Karpas-422 (cell line): ENCODE measurements around the gene RBM7. TPM values are rescaled to one million over a fixed set of nuclear protein-coding genes. Genes with fewer than 3 reads are reported as not detected.

Experiments used
- DNase-seq: peaks from one replicate; pipeline ENCODE4 v3.0.0-alpha.2; 2015
- H2AFZ ChIP-seq: fragments of 200-600 bp; sonication (generic); 2 replicates; pipeline ENCODE4 v1.6.1; 2014; ENCODE audit warnings: antibody characterized with exemption, low read length, mixed read lengths
- H3K27ac ChIP-seq: fragments of 200-600 bp; sonication (generic); 2 replicates; pipeline ENCODE4 v1.5.1; 2014; ENCODE audit warnings: mild to moderate bottlenecking, low read length, moderate library complexity
- H3K27me3 ChIP-seq: fragments of 200-600 bp; sonication (generic); 2 replicates; pipeline ENCODE4 v1.6.1; 2014; ENCODE audit warnings: low read length, mixed read lengths
- H3K36me3 ChIP-seq: fragments of 200-600 bp; sonication (generic); 2 replicates; pipeline ENCODE4 v1.6.1; 2014; ENCODE audit warnings: low read length, mixed read lengths; ENCODE audit not compliant: insufficient read depth
- H3K4me1 ChIP-seq: fragments of 200-600 bp; sonication (generic); 2 replicates; pipeline ENCODE4 v1.6.1; 2014; ENCODE audit warnings: mild to moderate bottlenecking, low read length, mixed read lengths
- H3K4me2 ChIP-seq: fragments of 200-600 bp; sonication (generic); 2 replicates; pipeline ENCODE4 v1.6.1; 2014; ENCODE audit warnings: low read length, low read depth, mild to moderate bottlenecking; ENCODE audit not compliant: poor library complexity, severe bottlenecking
- H3K4me3 ChIP-seq: fragments of 200-600 bp; sonication (generic); 2 replicates; pipeline ENCODE4 v1.5.1; 2014; ENCODE audit warnings: mild to moderate bottlenecking, antibody characterized with exemption, low read length, mixed read lengths
- H3K79me2 ChIP-seq: fragments of 200-600 bp; sonication (generic); 2 replicates; pipeline ENCODE4 v1.6.1; 2014; ENCODE audit warnings: mild to moderate bottlenecking, low read length, mixed read lengths
- H3K9ac ChIP-seq: fragments of 200-600 bp; sonication (generic); 2 replicates; pipeline ENCODE4 v1.6.0; 2014; ENCODE audit warnings: low read length
- H3K9me2 ChIP-seq: fragments of 200-600 bp; sonication (generic), shearing (Covaris generic); replicated peaks from 2 replicates; pipeline ENCODE4 v1.6.0; 2014; ENCODE audit warnings: mild to moderate bottlenecking, low read length, moderate library complexity; ENCODE audit not compliant: insufficient read depth
- H3K9me3 ChIP-seq: fragments of 300-700, 200-600 bp; sonication (generic); 2 replicates; pipeline ENCODE4 v1.6.1; 2014; ENCODE audit warnings: low read length, mixed read lengths
- H4K20me1 ChIP-seq: fragments of 200-600 bp; sonication (generic); 2 replicates; pipeline ENCODE4 v1.6.1; 2014; ENCODE audit warnings: mild to moderate bottlenecking, antibody characterized with exemption, low read length, low read depth; ENCODE audit not compliant: insufficient read depth
- total RNA-seq: library from RNA; depleted of rRNA; stranded (reverse); fragments of >200 nt; shearing (Covaris generic); gene quantifications from 2 replicates; pipeline ENCODE4 v1.2.3, GENCODE V29; 2014; ENCODE audit warnings: low replicate concordance

The RBM7 gene
- total RNA-seq, 1 experiment from 2014 or later: 10.5 TPM

DNA sequence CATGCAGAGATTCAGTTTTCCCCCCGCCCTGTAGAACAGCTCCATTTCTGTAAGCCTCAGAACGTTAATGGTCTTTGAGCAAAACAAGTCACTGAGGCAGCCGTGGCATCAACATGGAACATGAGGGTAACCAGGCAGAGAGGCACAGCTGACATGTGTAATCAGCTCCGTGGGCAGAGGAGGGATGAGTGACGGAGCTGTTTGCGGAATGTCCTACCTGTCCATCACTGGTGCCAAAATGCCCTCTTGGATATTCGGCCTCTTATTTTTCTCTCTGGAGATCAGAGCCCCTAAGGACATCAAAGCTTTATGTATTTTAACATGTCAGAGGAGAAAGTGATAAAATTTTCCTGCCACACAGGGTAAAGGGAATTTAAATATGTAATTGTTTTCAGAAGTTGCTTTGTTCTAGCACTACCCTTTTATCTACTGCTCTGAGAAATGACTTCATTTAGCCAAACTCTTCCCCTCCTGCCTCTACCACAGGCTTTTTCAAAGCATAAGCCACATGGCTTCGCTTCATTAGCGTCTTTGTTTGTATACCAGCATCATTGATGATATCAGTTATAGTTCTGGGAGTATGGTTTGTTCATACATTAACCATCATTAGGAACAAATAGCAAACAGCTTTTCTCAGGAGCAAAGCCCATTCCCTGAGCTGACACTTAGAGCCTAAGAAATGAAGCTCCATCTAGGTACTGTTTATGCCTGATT is 33.1 kb upstream of the RBM7 start:
- Histone ChIP-seq H3K9me2 (no peaks in the 10 kb centered on the region), H3K79me2 (no peaks in the 10 kb centered on the region), H3K27ac (no peak overlapping the region), H3K27me3 (no peaks in the 10 kb centered on the region), H3K4me2 (no peak overlapping the region), H3K9ac (no peak overlapping the region), H3K4me3 (no peak overlapping the region), H3K4me1 (no peaks in the 10 kb centered on the region), H4K20me1 (no peaks in the 10 kb centered on the region), H2AFZ (no peak overlapping the region), H3K36me3 (no peaks in the 10 kb centered on the region), H3K9me3 (no peaks in the 10 kb centered on the region)
- DNase-seq: no peak

DNA sequence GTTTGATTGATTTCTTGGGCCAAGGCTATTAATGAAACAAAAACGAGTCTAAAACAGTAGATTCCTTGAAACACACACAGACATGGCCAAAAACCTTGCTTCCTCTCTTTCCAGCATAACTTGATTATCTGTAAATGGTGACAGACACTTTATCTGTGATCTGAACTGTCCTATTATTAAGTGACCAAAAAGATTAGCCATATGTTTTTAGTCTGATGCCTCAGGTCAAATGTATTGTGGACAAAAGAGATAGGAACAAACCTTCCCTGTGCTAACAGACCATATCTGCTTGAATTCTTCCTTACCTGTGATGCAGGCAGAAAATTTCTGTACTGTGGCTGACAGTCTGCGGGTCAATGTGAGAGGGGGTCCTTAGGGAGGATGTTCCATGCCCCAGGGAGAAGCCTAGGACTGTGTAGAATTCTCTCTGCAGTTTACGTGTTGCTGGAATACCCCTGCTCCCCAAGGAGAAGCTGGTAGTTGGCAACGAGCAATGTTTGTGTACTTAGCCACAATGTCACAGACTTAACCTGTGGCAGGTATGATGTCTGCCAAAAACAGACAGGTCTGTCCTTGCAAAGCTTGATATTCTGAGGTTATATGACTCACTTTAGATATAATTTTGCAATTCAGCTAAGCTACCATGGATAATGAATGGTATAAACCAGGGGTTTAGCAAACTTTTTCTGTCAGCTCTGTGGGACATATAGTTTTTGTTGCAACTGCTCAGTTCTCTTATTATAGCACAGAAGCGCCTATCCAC is 31.4 kb upstream of the RBM7 start:
- Histone ChIP-seq H3K9me3 (no peaks in the 10 kb centered on the region), H4K20me1 (no peaks in the 10 kb centered on the region), H3K4me1 (no peaks in the 10 kb centered on the region), H3K9ac (no peak overlapping the region), H3K27me3 (no peaks in the 10 kb centered on the region), H3K4me3 (no peak overlapping the region), H3K79me2 (no peaks in the 10 kb centered on the region), H2AFZ (no peak overlapping the region), H3K4me2 (no peak overlapping the region), H3K9me2 (no peaks in the 10 kb centered on the region), H3K27ac (no peak overlapping the region), H3K36me3 (no peaks in the 10 kb centered on the region)
- DNase-seq: no peak

DNA sequence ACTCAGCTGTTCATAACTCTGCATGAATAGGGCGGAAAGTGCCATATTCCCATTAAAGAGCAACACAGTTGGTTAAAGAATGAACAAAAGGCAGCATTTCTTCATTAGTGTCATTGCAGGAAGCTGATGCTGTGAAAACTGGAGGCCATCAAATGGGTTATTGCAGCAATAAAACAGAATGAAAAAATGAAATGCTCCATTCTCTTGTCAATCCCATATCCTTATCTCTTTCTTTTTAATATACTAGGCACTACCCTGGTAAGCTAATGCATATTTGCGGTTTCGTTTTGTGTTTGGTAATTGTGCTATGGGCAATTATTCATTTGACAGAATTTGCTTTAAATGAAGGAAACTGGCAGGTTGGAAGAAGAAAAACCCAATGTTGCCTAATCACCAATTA is 25.4 kb upstream of the RBM7 start:
- Histone ChIP-seq H3K9me3 (no peaks in the 10 kb centered on the region), H3K4me1 (no peaks in the 10 kb centered on the region), H4K20me1 (no peaks in the 10 kb centered on the region), H3K4me3 (no peak overlapping the region), H3K79me2 (no peaks in the 10 kb centered on the region), H3K27ac (no peak overlapping the region), H3K4me2 (no peak overlapping the region), H3K36me3 (no peaks in the 10 kb centered on the region), H3K9me2 (no peaks in the 10 kb centered on the region), H2AFZ (no peak overlapping the region), H3K27me3 (no peaks in the 10 kb centered on the region), H3K9ac (no peak overlapping the region)
- DNase-seq: no peak

DNA sequence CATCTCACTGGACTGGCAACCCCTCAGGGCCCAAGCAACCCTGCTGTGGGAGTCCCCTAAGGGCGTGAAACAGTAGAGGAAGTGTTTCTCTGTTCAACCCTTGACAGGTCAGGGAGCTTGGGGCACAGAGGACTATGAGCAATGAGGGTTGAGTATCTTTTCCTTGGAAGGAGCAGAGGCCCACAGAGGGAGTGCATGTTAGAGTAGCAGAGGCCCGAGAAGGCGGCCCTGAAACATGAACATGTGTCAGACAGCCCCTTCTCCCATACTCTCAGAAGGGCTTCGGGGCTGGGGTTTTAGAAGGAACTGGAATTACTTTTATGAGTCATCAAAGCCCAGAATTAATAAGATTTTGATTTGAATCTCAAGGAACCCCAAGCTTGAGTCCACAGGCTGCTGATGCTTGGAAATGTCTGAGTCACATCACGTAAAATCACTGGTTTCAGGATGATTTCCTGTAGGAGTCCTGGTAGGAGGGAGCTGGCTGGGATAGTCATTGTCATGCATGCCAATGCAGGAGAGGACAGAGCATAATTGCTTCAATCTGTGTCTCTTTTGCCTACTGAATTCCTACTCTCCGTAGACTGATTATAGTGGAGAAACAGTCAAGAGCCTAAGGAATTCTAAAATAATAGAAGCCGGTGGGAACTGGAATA is 22.7 kb upstream of the RBM7 start:
- no peak overlapping the region for H3K27ac ChIP-seq
- no peaks in the 10 kb centered on the region for H3K9me2 ChIP-seq
- H3K9ac ChIP-seq: no peak overlapping the region
- H3K4me3 ChIP-seq: no peak overlapping the region
- no peaks in the 10 kb centered on the region for H4K20me1 ChIP-seq
- H3K4me2 ChIP-seq: no peak overlapping the region
- no peaks in the 10 kb centered on the region for H3K36me3 ChIP-seq
- no peak for DNase-seq
- H3K9me3 ChIP-seq: no peaks in the 10 kb centered on the region
- H3K79me2 ChIP-seq: no peaks in the 10 kb centered on the region
- no peak overlapping the region for H2AFZ ChIP-seq
- H3K4me1 ChIP-seq: no peaks in the 10 kb centered on the region
- no peaks in the 10 kb centered on the region for H3K27me3 ChIP-seq

DNA sequence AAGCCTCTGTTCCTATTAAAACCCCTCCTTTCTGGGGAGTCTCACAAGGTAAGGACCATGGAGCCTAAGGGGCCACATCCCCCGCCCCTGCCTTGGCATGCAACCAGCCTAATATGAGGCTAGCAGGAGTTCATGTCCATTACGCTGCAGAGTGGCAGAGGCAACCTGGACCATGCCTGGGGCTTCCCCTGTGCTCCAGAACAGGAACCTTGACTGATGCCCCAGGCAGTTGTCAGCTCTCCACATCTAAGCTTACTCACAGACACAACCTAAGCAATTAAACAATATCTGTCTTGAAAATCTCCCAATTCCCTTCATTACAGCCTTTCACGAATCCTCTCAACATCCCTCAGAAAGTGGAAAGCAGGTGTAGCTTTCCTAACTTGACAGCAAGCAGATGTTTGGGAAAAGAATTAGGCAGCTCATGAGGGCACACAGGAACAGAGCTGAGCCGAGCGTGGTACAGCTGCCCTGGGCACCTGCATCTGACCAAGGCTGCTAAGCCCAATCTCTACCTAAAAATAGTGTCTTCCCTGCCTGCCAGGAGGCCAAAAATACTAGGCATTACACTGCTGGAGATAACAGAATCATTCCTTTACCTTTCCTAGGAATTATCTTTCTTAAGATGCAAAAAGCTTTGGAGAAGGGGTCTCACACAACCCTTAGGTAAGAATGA is 20.9 kb upstream of the RBM7 start:
- no peak overlapping the region for H3K4me3 ChIP-seq
- H3K4me1 ChIP-seq: no peaks in the 10 kb centered on the region
- no peaks in the 10 kb centered on the region for H4K20me1 ChIP-seq
- no peak overlapping the region for H3K4me2 ChIP-seq
- no peaks in the 10 kb centered on the region for H3K27me3 ChIP-seq
- H3K9me2 ChIP-seq: no peaks in the 10 kb centered on the region
- DNase-seq: no peak
- H3K27ac ChIP-seq: no peak overlapping the region
- H3K9me3 ChIP-seq: no peaks in the 10 kb centered on the region
- no peaks in the 10 kb centered on the region for H3K36me3 ChIP-seq
- H2AFZ ChIP-seq: no peak overlapping the region
- H3K79me2 ChIP-seq: no peaks in the 10 kb centered on the region
- no peak overlapping the region for H3K9ac ChIP-seq

DNA sequence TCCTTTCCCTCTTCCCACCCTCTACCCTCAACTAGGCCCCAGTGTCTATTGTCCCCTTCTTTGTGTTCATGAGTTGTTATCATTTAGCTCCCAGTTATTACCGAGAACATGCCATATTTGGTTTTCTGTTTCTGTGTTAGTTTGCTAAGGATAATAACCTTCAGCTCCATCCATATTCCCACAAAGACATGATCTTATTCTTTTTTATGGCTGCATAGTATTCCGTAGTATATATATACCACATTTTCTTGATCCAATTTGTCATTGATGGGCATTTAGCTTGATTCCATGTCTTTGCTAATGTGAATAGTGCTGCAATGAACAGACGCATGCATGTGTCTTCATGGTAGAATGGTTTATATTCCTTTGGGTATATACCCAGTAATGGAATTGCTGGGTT is 18.0 kb upstream of the RBM7 start:
- H3K9ac ChIP-seq: no peak overlapping the region
- no peaks in the 10 kb centered on the region for H3K79me2 ChIP-seq
- H3K4me3 ChIP-seq: no peak overlapping the region
- DNase-seq: no peak
- no peaks in the 10 kb centered on the region for H3K36me3 ChIP-seq
- no peaks in the 10 kb centered on the region for H3K9me2 ChIP-seq
- no peaks in the 10 kb centered on the region for H3K27me3 ChIP-seq
- no peaks in the 10 kb centered on the region for H3K9me3 ChIP-seq
- H3K27ac ChIP-seq: no peak overlapping the region
- no peak overlapping the region for H2AFZ ChIP-seq
- H4K20me1 ChIP-seq: no peaks in the 10 kb centered on the region
- no peaks in the 10 kb centered on the region for H3K4me1 ChIP-seq
- no peak overlapping the region for H3K4me2 ChIP-seq

DNA sequence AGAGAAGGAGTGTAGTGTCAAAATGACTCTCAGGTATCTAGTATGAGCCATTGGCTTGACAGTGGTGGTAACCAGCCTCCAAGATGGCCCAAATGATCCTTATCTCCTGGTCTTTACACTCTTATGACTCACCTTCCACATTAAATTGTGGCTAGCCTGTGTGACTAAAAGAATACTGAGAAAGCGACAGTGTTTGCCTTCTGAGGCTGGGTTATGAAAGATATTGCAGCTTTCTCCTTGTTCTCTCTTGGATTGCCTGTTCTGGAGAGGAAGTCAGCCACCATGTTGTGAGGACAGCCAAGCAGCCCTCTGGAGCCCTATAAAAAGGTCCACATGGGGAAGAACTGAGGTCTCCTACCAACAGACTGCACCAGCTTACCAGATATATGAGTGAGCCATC is 16.0 kb upstream of the RBM7 start:
- no peak overlapping the region for H2AFZ ChIP-seq
- H4K20me1 ChIP-seq: no peaks in the 10 kb centered on the region
- H3K4me3 ChIP-seq: no peak overlapping the region
- no peaks in the 10 kb centered on the region for H3K9me3 ChIP-seq
- H3K4me2 ChIP-seq: no peak overlapping the region
- DNase-seq: no peak
- no peak overlapping the region for H3K9ac ChIP-seq
- H3K9me2 ChIP-seq: no peaks in the 10 kb centered on the region
- H3K79me2 ChIP-seq: no peaks in the 10 kb centered on the region
- H3K27me3 ChIP-seq: no peaks in the 10 kb centered on the region
- H3K27ac ChIP-seq: no peak overlapping the region
- H3K4me1 ChIP-seq: no peaks in the 10 kb centered on the region
- H3K36me3 ChIP-seq: no peaks in the 10 kb centered on the region

DNA sequence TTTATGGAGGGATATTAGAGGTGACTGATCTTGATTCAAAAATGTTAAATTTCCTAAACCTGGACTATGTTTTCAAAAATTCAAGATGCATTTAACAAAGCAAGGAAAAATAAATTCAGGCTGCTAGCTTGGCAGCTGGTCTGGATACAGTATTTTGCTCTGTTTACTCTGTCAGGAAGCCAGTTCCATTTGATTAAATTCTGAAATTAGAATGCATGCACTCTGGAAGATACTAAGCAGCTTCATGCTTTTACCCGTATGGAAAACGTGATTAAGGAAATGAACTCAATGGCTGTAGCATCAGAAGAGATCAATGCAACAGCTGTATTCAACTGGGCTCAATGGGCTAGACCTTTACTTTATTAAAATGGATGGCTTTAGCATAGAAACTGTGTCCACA is 14.3 kb upstream of the RBM7 start:
- H3K9ac ChIP-seq: no peak overlapping the region
- no peak overlapping the region for H2AFZ ChIP-seq
- no peak overlapping the region for H3K27ac ChIP-seq
- no peaks in the 10 kb centered on the region for H3K27me3 ChIP-seq
- no peak for DNase-seq
- no peak overlapping the region for H3K4me2 ChIP-seq
- no peak overlapping the region for H3K4me3 ChIP-seq
- H3K9me3 ChIP-seq: no peaks in the 10 kb centered on the region
- no peaks in the 10 kb centered on the region for H3K9me2 ChIP-seq
- H3K79me2 ChIP-seq: no peaks in the 10 kb centered on the region
- H3K36me3 ChIP-seq: no peaks in the 10 kb centered on the region
- no peaks in the 10 kb centered on the region for H3K4me1 ChIP-seq
- H4K20me1 ChIP-seq: no peaks in the 10 kb centered on the region
